Measurements from ENCODE around the gene CTNNBL1. TPM values are rescaled to one million over a fixed set of nuclear protein-coding genes. Genes with fewer than 3 reads are reported as not detected.

Gene CTNNBL1
- total RNA-seq, 1 donor from 2014 or later = 60.0 TPM

DNA sequence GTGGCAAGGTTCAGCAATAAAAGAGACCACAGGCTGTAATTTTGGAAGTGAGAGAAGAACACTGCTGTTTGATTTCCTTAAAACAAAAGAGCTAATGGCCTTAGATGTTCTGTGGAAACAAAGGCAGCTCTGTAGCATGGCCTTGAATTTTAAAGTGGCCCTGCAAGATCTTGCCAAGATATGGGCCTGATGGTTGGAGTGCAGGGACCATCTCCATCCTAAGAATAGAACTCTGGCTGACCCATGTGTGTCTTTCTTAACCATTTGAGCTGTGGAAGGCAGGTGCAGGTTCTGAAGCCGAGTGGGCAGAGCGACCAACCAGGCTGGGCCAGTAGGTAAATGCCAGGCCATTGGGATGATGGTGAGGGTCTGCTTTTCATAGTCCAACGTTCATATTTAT, 135.3 kb downstream of the CTNNBL1 start:
- TF ChIP-seq, protein P1, sequence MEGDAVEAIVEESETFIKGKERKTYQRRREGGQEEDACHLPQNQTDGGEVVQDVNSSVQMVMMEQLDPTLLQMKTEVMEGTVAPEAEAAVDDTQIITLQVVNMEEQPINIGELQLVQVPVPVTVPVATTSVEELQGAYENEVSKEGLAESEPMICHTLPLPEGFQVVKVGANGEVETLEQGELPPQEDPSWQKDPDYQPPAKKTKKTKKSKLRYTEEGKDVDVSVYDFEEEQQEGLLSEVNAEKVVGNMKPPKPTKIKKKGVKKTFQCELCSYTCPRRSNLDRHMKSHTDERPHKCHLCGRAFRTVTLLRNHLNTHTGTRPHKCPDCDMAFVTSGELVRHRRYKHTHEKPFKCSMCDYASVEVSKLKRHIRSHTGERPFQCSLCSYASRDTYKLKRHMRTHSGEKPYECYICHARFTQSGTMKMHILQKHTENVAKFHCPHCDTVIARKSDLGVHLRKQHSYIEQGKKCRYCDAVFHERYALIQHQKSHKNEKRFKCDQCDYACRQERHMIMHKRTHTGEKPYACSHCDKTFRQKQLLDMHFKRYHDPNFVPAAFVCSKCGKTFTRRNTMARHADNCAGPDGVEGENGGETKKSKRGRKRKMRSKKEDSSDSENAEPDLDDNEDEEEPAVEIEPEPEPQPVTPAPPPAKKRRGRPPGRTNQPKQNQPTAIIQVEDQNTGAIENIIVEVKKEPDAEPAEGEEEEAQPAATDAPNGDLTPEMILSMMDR (conservative IDR thresholded peaks at IDR 0.05) = no peak
- Mint-ChIP-seq H3K27ac (no peak overlapping the region), H3K9me3 (no peaks in the 10 kb centered on the region), H3K4me1 (ENCODE audit: unreplicated experiment) (peaks cover 9% of the 10 kb centered on the region), H3K36me3 (no peaks in the 10 kb centered on the region), H3K4me3 (no peak overlapping the region), H3K27me3 (no peaks in the 10 kb centered on the region)
- DNase-seq (ENCODE audit: extremely low spot score, unreplicated experiment) = no peak

DNA sequence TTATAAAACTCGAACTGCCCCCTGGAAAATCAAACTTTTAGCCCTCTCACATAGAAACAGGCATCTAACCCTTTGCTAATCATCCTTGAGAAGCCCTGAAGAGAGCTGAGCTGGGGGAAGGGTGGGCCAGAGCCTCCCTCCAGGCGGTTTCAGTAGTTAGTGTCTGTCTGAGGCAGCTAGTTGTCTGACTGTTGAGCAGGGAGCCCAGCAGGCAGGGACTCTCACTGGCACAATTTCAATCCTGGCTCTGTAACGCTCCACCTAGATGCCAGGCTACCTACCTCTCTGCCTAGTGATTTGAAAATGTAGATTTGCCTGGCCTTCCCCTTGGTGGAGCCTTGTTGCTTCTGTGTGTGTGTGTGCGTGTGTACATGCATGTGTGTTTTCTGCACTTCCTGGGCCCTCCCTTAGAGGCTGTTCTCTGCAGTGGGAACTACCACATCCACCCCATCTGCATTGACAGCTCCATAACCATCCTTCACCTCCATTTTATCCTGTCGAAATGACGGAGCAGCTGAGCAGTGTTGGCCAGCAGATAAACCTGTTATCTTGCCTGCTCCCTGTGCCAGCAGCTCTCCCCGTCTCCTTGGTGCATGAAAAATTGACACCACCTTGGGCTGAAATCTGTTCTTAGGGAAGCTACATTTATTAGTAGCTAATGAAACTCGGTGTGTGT, 139.5 kb downstream of the CTNNBL1 start:
- H3K36me3 Mint-ChIP-seq = no peaks in the 10 kb centered on the region
- peaks cover 17% of the 10 kb centered on the region for H3K4me1 Mint-ChIP-seq (ENCODE audit: unreplicated experiment)
- no peaks in the 10 kb centered on the region for H3K27me3 Mint-ChIP-seq
- TF ChIP-seq, protein P1 (conservative IDR thresholded peaks at IDR 0.05) = no peak
- no peak for DNase-seq (ENCODE audit: extremely low spot score, unreplicated experiment)
- peak overlapping the region; percentile 25 for H3K27ac Mint-ChIP-seq
- H3K9me3 Mint-ChIP-seq = no peaks in the 10 kb centered on the region
- peak overlapping the region; percentile 36 for H3K4me3 Mint-ChIP-seq

DNA sequence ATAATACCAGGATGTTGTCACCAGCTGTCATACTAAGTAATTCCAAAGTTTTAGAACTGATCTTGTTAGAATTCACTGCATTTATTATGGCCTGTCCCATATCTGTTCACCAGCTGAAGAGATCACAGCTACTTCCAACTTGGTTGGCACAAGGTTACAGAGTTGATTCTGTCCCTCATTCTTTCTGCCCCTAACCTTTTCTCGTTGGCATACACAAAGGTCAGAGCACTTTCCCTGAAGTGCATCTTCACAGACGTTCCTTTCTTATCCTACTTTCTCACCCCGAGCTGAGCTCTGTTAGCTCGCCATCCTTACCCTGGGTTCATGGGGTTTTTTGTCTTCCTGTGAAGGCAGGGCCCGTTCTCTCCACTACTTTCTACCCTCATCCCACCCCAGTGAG, 143.1 kb downstream of the CTNNBL1 start:
- H3K9me3 Mint-ChIP-seq = no peaks in the 10 kb centered on the region
- no peak for DNase-seq (ENCODE audit: extremely low spot score, unreplicated experiment)
- TF ChIP-seq, protein P1 (conservative IDR thresholded peaks at IDR 0.05) = no peak
- peaks cover 9% of the 10 kb centered on the region for H3K36me3 Mint-ChIP-seq
- no peak overlapping the region for H3K27ac Mint-ChIP-seq
- H3K4me3 Mint-ChIP-seq = no peak overlapping the region
- no peaks in the 10 kb centered on the region for H3K27me3 Mint-ChIP-seq
- peaks cover 31% of the 10 kb centered on the region for H3K4me1 Mint-ChIP-seq (ENCODE audit: unreplicated experiment)

DNA sequence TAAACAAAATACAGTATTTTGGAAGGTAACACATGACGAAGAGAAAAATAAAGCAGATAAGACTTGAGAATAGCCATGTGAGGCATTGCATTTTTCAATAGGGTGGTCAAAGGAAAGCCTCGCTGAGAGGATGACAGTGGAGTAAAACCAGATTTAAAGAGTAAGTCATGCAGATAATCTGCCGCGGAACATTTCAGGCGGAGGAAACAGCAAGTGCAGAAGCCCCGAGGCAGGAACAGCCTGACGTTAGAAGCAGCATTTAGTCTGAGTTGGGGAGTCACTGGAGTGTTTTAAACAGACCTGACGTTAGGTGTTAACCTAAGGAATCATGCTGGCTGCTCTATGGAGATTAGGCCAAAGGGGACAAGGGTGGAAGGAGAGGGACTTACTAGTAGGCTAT, 144.1 kb downstream of the CTNNBL1 start:
- H3K36me3 Mint-ChIP-seq = peaks cover 16% of the 10 kb centered on the region
- peak overlapping the region; percentile 49 for H3K27ac Mint-ChIP-seq
- TF ChIP-seq, protein P1 (conservative IDR thresholded peaks at IDR 0.05) = no peak
- no peaks in the 10 kb centered on the region for H3K9me3 Mint-ChIP-seq
- no peak for DNase-seq (ENCODE audit: extremely low spot score, unreplicated experiment)
- peaks cover 30% of the 10 kb centered on the region for H3K4me1 Mint-ChIP-seq (ENCODE audit: unreplicated experiment)
- peak overlapping the region; percentile 42 for H3K4me3 Mint-ChIP-seq
- no peaks in the 10 kb centered on the region for H3K27me3 Mint-ChIP-seq

DNA sequence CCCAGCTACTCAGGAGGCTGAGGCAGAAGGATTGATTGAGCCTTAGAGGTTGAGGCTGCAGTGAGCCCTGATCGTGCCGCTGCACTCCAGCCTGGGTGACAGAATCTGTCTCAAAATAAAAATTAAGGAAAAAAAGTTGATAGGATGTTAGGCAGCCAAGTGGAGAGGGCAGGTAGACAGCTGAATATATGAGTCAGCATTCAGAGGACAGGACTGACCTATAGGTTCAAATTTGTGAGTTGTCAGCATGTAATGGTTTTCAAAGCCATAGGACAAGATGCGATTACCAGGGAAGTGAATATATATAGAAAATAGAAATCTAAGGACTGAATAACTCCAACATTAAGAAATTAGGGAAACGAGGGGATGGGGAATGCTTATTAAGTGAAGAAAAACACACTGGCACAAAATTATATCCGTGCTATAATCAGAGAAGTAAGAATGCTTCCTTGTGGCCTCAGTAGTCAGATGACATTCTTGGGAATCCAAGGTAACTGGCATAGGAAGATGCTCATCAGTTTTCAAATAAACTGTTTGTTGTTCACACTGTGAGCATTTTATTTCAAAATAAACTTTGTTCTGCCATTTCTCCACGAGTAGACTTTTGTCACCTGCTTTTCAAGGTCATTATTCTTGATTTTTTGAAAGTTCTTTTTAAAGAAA, 145.1 kb downstream of the CTNNBL1 start:
- H3K9me3 Mint-ChIP-seq = no peaks in the 10 kb centered on the region
- TF ChIP-seq, protein P1 (conservative IDR thresholded peaks at IDR 0.05) = no peak
- H3K36me3 Mint-ChIP-seq = peaks cover 23% of the 10 kb centered on the region
- DNase-seq (ENCODE audit: extremely low spot score, unreplicated experiment) = no peak
- H3K4me1 Mint-ChIP-seq (ENCODE audit: unreplicated experiment) = peaks cover 22% of the 10 kb centered on the region
- H3K27ac Mint-ChIP-seq = peak overlapping the region; percentile 31
- no peak overlapping the region for H3K4me3 Mint-ChIP-seq
- no peaks in the 10 kb centered on the region for H3K27me3 Mint-ChIP-seq

Measured in type B pancreatic cell (in vitro differentiated cells).